ENCODE data around the gene UFSP1. TPM values are rescaled to one million over a fixed set of nuclear protein-coding genes. Genes with fewer than 3 reads are reported as not detected.

Gene UFSP1
- total and polyA plus RNA-seq, 3 donors from 2014 or later: 1.3 to 4.2 (median 3.0) TPM

- Histone ChIP-seq H3K36me3 (ENCODE audit: low read depth, missing control alignments) (no peaks in the 10 kb centered on the region), H3K4me1 (peaks cover 3% of the 10 kb centered on the region), H3K27me3 (no peaks in the 10 kb centered on the region), H3K27ac (no peak overlapping the region), H3K9me3 (no peaks in the 10 kb centered on the region), H3K4me3 (no peak overlapping the region)
- TF ChIP-seq POLR2A (IDR thresholded peaks at IDR 0.05): no peak
- no peak for TF ChIP-seq CTCF (IDR thresholded peaks at IDR 0.05)
- DNase-seq: no peak
- 68 to 70% methylated on average over 2 of the region's 2 CpGs for WGBS, 2 donors
- intact Hi-C loops (cut with DNase I; ENCODE audit: low total_unique reads): no loop called here
These were observed 11.5 kb upstream of the UFSP1 start for GRCh38 chr7:100900978-100901377.

DNA sequence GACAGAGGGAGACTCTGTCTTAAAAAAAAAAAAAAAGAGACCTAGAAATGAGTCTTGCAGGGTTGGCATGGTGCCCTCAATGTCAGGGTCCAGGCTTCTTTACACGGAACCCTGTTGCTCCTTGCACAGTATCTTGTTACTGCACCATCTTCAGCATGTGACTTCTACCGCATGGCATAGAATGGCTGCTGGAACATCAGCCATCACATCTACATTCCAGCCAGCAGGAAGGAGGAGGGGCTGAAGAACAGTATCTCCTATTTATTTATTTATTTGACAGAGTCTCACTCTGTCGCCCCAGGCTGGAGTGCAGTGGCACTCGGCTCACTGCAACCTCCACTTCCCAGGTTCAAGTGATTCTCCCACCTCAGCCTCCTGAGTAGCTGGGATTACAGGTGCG lies 9.9 kb upstream of the UFSP1 start:
- no peak overlapping the region for H3K27ac ChIP-seq
- DNase-seq: no peak
- H3K4me1 ChIP-seq: peaks cover 12% of the 10 kb centered on the region
- TF ChIP-seq CTCF (IDR thresholded peaks at IDR 0.05) (no peak), POLR2A (IDR thresholded peaks at IDR 0.05) (no peak)
- 91 to 96% methylated on average over 5 of the region's 5 CpGs for WGBS, 2 donors
- H3K4me3 ChIP-seq: no peak overlapping the region
- H3K27me3 ChIP-seq: no peaks in the 10 kb centered on the region
- intact Hi-C loops (cut with DNase I; ENCODE audit: low total_unique reads): loop anchor here (5.0 kb wide), 1 partner anchor 158 kb away; no protein-coding TSS in a partner anchor
- no peaks in the 10 kb centered on the region for H3K9me3 ChIP-seq
- no peaks in the 10 kb centered on the region for H3K36me3 ChIP-seq (ENCODE audit: low read depth, missing control alignments)

GRCh38 chr7:100897772-100898454 lies 8.4 kb upstream of the UFSP1 start:
- Histone ChIP-seq H3K27ac (no peak overlapping the region), H3K4me1 (peaks cover 12% of the 10 kb centered on the region), H3K9me3 (no peaks in the 10 kb centered on the region), H3K4me3 (no peak overlapping the region), H3K27me3 (no peaks in the 10 kb centered on the region), H3K36me3 (ENCODE audit: low read depth, missing control alignments) (no peaks in the 10 kb centered on the region)
- no peak for TF ChIP-seq CTCF (IDR thresholded peaks at IDR 0.05)
- TF ChIP-seq POLR2A (IDR thresholded peaks at IDR 0.05): no peak
- no peak for DNase-seq
- WGBS, 2 donors: 50 to 57% methylated on average over 13 of the region's 13 CpGs
- intact Hi-C loops (cut with DNase I; ENCODE audit: low total_unique reads): loop anchor here (5.0 kb wide), 1 partner anchor 159 kb away; no protein-coding TSS in a partner anchor

DNA sequence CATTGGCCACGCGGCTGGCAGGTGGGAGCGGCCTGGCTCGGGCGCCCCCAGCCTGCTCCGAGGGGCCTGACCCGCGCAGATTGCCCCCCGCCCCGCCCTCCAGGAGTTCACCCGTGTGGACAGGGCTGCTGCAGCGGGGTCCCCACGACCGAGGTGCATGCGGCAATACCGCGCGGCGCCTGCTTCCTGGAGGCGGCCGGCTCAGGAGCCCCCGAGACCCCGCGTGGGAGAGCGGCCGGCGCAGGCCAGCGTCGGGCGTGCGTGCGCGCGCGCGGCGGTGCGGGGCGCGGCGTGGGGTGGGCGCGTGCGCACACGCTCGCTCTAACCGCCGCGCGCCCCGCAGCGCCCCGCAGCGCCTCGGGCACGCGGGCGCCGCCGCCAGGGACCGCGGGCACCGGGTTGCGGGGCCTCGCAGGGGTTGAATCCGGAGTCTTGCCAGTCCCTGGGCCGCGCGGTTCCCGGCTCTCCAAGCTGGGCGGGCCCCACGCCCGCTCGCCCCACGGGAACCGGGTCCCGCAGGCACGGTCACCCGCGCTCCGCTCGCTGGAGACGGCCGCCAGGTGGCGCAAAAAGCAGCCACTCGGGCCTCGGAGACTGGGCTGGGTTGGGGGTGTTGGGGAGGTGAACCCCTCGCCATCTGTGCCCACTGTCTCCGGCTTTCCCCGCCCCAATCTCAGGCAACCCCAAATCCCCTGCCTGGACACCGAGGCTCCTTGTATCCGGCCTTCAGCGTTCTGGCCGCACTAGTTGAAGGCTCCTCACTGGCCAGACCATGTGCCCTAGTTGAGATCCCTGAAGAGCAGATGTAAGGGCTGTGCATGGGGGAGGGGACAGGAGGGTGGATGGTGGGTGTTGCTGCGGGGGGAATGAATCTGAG lies 7.5 kb upstream of the UFSP1 start:
- intact Hi-C loops (cut with DNase I; ENCODE audit: low total_unique reads): loop anchor here (5.0 kb wide), 1 partner anchor 160 kb away; no protein-coding TSS in a partner anchor
- H3K27me3 ChIP-seq: no peaks in the 10 kb centered on the region
- 0 to 14% methylated on average over 1 to 57 of the region's 95 CpGs for WGBS, 2 donors
- no peaks in the 10 kb centered on the region for H3K9me3 ChIP-seq
- no peak overlapping the region for H3K27ac ChIP-seq
- peak overlapping the region; percentile 9 to 62 for H3K4me3 ChIP-seq
- DNase-seq: peak; percentile 74
- TF ChIP-seq POLR2A (IDR thresholded peaks at IDR 0.05) (no peak), CTCF (IDR thresholded peaks at IDR 0.05) (peak; percentile 67 to 84 (median 83))
- H3K36me3 ChIP-seq (ENCODE audit: low read depth, missing control alignments): no peaks in the 10 kb centered on the region
- H3K4me1 ChIP-seq: peaks cover 12% of the 10 kb centered on the region
